Stimulated activated CD4-positive, alpha-beta T cell treated with anti-CD3 and anti-CD28 coated beads, TNF-alpha, amount 100 ng/mL, for 1 hour (primary cell): ENCODE measurements around the gene SNRK.

ENCODE experiments used
- DNase-seq, 3 donors: peaks; one replicate each; pipeline ENCODE4 v3.0.0-alpha.2; 2020; ENCODE audit warnings: low read depth in 3 of 3, low spot score in 1 of 3

The SNRK gene

DNA sequence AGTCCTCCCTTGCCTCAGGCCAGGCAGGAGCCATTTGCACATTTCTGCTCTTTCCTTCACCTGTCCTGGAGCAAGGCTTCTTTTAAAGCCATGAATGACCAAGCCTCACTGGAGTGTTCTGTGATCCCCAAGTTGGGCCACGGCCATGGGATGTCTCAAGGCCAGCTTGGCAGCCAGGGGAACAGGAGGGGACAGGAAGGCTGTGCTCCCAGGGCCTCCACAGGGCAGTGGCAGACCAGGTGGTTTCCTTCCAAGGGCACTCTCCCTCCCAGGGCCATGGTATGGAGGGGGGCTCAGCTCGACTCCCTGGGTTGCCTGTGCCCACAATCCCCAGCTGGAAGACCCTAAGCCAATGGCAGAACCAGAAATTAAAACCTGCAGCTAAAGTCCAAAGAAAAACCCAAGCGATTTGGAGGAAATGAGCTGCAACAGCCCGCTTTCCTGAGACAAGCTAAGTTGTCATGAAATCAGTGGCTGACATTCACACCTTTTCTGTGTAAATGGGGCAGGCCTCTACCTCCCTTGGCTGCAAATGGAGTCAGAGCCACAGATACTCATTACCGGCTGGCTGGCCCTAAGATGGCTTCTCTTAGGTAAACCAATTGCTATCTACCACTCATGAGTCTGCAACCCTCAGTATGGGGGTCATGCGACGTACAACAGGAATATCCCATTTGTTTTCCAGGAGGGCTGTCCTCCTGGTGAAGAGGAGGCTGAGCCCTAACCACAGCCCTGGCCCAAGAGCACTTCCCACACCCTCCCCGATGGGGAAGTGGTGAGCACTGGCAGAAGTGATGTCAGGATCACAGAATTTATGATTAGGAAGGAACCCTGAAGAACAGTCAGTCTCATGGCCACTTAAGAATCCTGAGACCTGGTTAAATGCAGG lies 83.3 kb downstream of the SNRK start:
- DNase-seq = no peak

GRCh38 chr3:43370293-43370980 lies 84.1 kb downstream of the SNRK start:
- DNase-seq = no peak

GRCh38 chr3:43371494-43371893 lies 85.2 kb downstream of the SNRK start:
- DNase-seq = no peak

- DNase-seq = no peak
Measured at GRCh38 chr3:43372007-43372740, 85.8 kb downstream of the SNRK start.

- no peak for DNase-seq
Measured at GRCh38 chr3:43372809-43373559, 86.6 kb downstream of the SNRK start.

DNA sequence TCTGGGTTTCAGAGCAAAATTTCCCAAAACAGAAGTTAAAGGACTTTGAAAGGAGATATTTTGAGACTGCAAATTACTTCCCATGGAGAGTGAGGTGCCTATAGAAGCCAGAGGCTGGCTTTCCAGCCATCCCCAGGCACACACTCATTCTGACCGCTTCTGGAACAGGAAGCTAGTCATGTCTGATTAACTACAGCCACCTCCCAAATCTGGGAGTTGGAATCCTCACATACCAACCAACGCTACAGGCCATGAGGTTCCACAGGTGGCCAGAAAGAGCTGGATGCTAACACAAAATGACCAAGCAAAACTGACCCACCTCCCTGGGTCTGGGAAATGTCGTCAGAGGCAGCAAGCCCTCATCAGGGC lies 87.2 kb downstream of the SNRK start:
- DNase-seq = no peak

DNA sequence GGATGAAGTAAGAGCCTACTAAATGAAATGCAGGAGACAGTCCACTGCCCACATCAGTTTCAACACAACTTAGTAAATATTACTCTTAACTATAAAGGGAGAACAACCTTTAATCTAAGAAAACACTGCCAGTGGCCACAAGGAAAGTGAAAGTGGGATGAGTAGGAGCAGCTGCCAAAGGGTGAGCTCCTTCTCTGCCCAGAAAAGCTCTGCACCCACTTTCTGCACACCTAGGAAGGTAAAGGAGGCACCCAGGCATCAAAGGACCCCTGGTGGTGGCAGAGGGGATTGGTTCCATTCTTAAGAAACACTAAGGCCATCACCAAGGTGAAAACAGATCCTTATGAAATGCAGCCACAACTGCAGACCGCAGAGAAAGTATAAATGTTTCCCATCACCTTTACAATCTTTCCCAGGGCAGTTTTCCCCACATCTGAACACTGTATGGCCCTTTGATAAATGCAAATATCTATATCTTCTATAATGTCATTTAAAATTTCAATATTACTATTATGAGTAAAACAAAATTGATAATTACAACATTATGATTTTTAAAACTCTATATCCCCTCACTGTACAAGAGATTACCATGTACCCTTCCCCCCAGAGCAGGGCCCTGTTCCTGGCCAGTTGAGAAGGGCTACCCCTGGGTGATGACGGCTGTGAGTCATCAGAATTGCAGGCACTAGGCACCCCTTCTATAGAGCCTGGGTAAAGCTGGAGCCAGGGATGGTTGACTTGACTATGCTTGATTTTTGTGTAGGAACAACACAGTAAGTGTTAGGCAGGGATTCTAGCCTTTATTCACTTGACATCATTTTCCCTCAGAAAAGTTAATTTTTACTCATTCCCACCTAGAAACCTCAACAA lies 92.0 kb downstream of the SNRK start:
- DNase-seq = peak; percentile 45 to 59 (median 54)

GRCh38 chr3:43379343-43379742 lies 93.0 kb downstream of the SNRK start:
- no peak for DNase-seq

GRCh38 chr3:43388175-43388574 lies 101.8 kb downstream of the SNRK start:
- DNase-seq = no peak

GRCh38 chr3:43388915-43389314 lies 102.6 kb downstream of the SNRK start:
- no peak for DNase-seq

- DNase-seq = peak; percentile 18 to 58 (median 54)
Measured at GRCh38 chr3:43389388-43390254, 103.3 kb downstream of the SNRK start.

GRCh38 chr3:43390255-43390588 lies 103.9 kb downstream of the SNRK start:
- no peak for DNase-seq

DNA sequence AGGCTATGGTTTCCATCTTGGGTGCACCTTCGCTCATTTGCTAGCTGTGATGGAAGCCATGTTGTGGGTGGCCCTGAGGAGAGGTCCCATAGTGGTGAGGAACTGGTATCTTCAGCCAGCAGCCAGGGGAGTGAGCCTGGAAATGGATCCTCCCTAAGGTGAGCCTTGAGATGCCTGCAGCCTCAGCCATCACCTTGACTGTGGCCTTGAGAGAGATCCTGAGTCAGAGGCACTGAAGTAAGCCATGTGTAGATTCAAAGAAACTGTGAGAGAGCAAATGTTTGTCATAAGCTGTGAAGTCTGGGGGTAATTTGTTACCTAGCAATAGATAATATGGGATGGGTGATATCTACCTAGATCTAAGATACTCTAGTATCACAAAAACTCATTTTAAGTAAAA lies 105.3 kb downstream of the SNRK start:
- DNase-seq = no peak

DNA sequence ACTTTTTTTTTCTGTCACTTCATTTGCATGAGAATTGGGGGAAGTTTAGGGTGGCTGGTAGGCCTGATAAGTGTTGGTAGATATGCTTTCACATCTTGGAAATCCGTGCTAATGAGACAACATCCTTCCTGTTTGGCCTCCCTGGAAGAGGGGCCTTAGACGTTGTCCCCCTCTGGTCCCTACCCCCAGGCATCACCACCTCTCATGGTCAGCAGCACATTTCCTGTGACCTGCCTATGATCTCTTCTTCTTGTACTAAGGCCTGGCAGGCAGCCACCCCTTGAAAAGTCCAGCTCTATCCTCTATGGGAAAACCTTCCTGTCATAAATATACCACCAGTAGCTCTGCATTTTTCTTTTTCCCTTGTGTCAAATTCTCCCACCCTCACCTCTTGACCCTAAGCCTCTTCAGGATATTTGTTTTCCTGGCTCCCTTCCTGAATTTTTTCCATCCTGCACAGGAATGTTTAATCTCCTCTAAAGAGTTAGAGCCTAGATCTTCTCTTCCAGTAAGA lies 107.8 kb downstream of the SNRK start:
- no peak for DNase-seq

DNA sequence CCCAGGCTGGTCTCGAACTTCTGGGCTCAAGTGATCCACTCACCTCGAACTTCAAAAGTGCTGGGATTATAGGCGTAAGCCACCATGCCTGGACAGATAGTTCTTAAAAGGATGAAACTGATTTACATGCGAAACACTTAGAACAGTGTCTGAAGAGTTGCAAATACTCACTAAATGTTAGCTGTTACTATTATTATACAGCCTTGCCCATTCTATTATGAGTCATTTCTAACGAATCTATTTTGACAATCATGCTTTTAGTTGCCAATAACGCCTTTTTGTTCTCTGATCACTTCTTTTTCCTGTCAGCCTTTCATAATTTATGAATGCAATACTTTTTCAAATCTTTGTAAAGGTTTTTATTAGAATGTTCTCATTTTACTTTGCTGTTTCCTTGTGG lies 112.7 kb downstream of the SNRK start:
- DNase-seq = no peak

DNA sequence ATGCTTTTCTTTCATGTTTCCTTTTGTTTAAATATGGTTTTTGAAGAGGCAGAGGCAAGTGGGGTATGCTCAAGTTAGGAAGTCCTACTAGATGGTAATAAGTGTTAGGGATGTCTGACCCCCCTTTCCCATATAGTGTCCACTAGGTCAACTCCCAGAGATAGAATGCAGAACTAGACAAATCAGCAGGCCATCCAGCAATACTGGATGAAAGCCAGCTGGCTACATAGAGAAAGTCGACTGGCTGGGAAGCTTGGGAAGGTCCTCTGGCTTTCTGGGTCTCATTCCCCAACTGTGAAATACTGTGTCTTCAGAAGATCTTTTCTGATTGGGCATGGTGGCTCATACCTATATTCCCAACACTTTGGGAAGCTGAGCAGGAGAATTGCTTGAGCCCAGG lies 113.8 kb downstream of the SNRK start:
- DNase-seq = no peak
